ENCODE data around the gene PHF21A.
A peak's percentile ranks its signal among the peaks of the same experiment; 100 is the strongest.

Gene PHF21A

DNA sequence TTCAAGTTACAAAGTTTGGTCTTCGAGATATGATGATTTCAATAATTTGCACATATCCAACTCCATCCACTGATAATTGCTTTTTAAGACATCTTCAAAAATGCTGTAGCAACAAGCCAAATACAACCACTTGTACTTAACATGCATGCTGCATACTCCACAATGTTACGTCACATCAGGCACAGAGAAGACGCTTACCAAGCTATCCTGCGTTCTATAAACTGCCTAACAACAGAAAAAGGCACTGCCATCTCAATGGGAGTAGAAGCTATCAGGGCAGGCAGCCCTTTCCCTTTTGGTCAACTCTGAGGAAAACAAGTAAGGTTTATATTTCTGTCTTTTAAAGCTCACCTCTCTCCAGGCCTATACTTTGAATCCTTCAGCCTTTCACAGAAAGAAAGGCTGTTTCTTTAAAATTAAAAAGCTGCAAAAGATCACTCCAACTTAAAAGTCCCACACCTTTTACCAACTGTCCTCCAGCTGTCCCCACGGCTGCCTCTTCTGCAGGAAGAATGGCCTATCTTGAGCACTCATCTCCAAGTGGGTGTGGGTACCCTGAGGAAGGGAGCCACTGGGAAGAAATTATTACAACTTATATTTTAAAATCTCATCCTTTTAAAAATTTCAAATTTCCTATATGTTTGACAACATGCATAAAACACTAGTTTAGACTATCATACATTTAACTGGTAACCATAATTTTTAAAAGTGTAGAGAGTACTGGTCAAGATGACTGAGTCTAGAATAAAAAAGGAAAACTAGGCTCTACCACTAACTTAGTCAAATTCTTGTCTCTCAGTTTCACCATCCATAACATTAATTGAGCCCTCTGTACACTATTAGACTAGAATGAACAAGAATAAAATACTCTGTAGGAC, 14.5 kb downstream of the PHF21A start:
- Histone ChIP-seq H3K27ac (no peak overlapping the region), H3K4me3 (no peak overlapping the region)
- TF ChIP-seq, protein P1, sequence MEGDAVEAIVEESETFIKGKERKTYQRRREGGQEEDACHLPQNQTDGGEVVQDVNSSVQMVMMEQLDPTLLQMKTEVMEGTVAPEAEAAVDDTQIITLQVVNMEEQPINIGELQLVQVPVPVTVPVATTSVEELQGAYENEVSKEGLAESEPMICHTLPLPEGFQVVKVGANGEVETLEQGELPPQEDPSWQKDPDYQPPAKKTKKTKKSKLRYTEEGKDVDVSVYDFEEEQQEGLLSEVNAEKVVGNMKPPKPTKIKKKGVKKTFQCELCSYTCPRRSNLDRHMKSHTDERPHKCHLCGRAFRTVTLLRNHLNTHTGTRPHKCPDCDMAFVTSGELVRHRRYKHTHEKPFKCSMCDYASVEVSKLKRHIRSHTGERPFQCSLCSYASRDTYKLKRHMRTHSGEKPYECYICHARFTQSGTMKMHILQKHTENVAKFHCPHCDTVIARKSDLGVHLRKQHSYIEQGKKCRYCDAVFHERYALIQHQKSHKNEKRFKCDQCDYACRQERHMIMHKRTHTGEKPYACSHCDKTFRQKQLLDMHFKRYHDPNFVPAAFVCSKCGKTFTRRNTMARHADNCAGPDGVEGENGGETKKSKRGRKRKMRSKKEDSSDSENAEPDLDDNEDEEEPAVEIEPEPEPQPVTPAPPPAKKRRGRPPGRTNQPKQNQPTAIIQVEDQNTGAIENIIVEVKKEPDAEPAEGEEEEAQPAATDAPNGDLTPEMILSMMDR (IDR thresholded peaks at IDR 0.05): no peak
- DNase-seq (ENCODE audit: low spot score): no peak

DNA sequence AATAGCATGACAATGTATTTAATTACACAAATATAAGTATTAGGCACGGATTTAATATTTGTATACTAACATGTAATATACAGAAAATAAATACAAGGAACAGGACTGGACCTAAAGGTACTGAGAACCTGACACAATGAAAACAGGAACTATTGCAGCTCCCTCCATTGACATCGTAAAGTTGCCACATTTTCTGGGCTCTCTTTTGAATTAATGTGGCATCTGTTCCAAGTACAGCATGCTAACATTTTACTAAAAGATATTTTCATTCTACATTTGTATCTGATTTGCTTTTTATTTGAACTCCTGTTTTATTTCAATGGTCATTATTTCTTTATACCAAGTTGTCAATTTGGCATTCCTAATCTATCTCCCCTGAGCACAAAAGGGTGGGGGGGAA, 15.3 kb downstream of the PHF21A start:
- TF ChIP-seq, protein P1 (IDR thresholded peaks at IDR 0.05): no peak
- Histone ChIP-seq H3K4me3 (no peak overlapping the region), H3K27ac (no peak overlapping the region)
- DNase-seq (ENCODE audit: low spot score): no peak

DNA sequence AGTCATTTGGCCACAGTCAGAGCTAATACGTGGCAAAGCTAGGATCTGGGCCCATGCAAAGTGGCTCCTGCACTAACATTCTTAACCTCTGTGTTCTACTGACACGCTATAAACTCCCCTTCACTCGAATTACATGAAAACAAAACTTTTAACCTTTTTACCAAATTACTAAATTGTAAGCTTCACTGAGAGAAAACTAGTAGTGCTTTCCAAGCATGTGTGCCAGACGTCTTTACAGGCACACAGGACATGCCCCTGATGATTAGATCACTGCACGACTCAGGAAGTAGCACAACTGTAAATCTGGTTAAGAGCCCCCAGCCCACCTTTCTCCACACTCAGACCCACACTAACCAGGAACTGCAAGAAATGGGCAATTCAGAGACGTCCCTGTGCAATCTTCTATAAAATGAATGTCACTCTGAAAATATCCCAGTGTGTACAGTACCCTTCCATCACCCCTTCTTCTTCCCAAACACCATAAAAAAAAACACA, 16.1 kb downstream of the PHF21A start:
- TF ChIP-seq, protein P1 (IDR thresholded peaks at IDR 0.05): no peak
- DNase-seq (ENCODE audit: low spot score): no peak
- Histone ChIP-seq H3K4me3 (no peak overlapping the region), H3K27ac (no peak overlapping the region)

GRCh38 chr11:46102843-46103242, 18.4 kb downstream of the PHF21A start:
- no peak overlapping the region for H3K27ac ChIP-seq
- TF ChIP-seq, protein P1 (IDR thresholded peaks at IDR 0.05): no peak
- no peak overlapping the region for H3K4me3 ChIP-seq
- DNase-seq (ENCODE audit: low spot score): no peak

GRCh38 chr11:46100670-46101069, 20.6 kb downstream of the PHF21A start:
- DNase-seq (ENCODE audit: low spot score): no peak
- no peak overlapping the region for H3K27ac ChIP-seq
- TF ChIP-seq, protein P1 (IDR thresholded peaks at IDR 0.05): no peak
- H3K4me3 ChIP-seq: peak overlapping the region; percentile 33

GRCh38 chr11:46099963-46100316, 21.3 kb downstream of the PHF21A start:
- Histone ChIP-seq H3K27ac (peak overlapping the region; percentile 13 to 15), H3K4me3 (peak overlapping the region; percentile 33)
- DNase-seq (ENCODE audit: low spot score): no peak
- TF ChIP-seq, protein P1 (IDR thresholded peaks at IDR 0.05): no peak

DNA sequence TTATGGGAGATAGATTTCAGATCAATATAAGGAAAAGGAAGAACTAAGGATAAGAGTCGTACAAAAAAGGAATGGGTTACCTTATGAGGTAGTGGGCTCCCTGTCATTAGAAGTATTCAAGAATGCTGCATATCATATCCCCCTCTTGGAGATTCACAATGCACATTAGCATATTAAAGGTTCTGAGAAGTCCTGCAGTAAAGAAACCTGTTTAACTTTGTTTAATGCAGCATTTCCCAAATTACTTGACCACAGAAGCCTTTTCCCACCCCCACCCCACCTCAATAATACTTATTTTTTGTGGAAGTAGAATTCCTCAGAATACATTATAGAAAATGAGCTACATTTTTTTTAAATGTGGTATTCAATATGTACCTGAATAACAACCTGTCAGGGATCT, 30.9 kb downstream of the PHF21A start:
- no peak for DNase-seq (ENCODE audit: low spot score)
- no peak overlapping the region for H3K27ac ChIP-seq
- no peak overlapping the region for H3K4me3 ChIP-seq
- TF ChIP-seq, protein P1 (IDR thresholded peaks at IDR 0.05): no peak

Measured in coronary artery (tissue), 2 donors.